Neural cell (in vitro differentiated cells): ENCODE measurements around the gene SBK3. TPM values are rescaled to one million over a fixed set of nuclear protein-coding genes. Genes with fewer than 3 reads are reported as not detected.
"Not testable (repeated sequence)": the region's sequence is repeated elsewhere in the genome, so short reads cannot be mapped to it uniquely, and the experiment has no call there.

Experiments used
- H2AFZ ChIP-seq: fragments of 200-600, 300-800 bp; sonication (generic), shearing (Covaris generic); 2 replicates; pipeline ENCODE4 v1.6.0; 2014; ENCODE audit warnings: low read depth, mild to moderate bottlenecking, antibody characterized with exemption, low read length, moderate library complexity
- H3F3A ChIP-seq: fragments of 200-600 bp; shearing (Covaris generic); 2 replicates; pipeline ENCODE4 v1.6.1; 2016; ENCODE audit warnings: mild to moderate bottlenecking, moderate library complexity, mixed read lengths, antibody characterized with exemption, low read length; ENCODE audit not compliant: insufficient read depth, poor library complexity, severe bottlenecking
- H3K27ac ChIP-seq: fragments of 200-600, 300-800 bp; sonication (generic), shearing (Covaris generic); 2 replicates; pipeline ENCODE4 v1.5.1; 2014; ENCODE audit warnings: mild to moderate bottlenecking, low read length, moderate library complexity
- H3K27me3 ChIP-seq: fragments of 300-800, 200-600 bp; sonication (generic), shearing (Covaris generic); 2 replicates; pipeline ENCODE4 v1.6.0; 2014; ENCODE audit warnings: mild to moderate bottlenecking, low read depth, low read length, moderate library complexity; ENCODE audit not compliant: insufficient read depth
- H3K36me3 ChIP-seq: fragments of 300-800, 200-600 bp; sonication (generic), shearing (Covaris generic); 2 replicates; pipeline ENCODE4 v1.5.1; 2014; ENCODE audit warnings: mild to moderate bottlenecking, antibody characterized with exemption, low read length, moderate library complexity; ENCODE audit not compliant: insufficient read depth
- H3K4me2 ChIP-seq: fragments of 300-800, 200-600 bp; sonication (generic), shearing (Covaris generic); 2 replicates; pipeline ENCODE4 v1.6.0; 2014; ENCODE audit warnings: mild to moderate bottlenecking, low read length
- H3K4me3 ChIP-seq: fragments of 300-800, 200-600 bp; sonication (generic), shearing (Covaris generic); 2 replicates; pipeline ENCODE4 v1.5.1; 2014; ENCODE audit warnings: mild to moderate bottlenecking, low read length, moderate library complexity
- H3K79me2 ChIP-seq: fragments of 200-600 bp; shearing (Covaris generic); replicated peaks from 2 replicates; pipeline ENCODE4 v1.6.0; 2014; ENCODE audit warnings: mild to moderate bottlenecking, low read length, moderate library complexity; ENCODE audit not compliant: insufficient read depth
- H3K9ac ChIP-seq: fragments of 300-800, 200-600 bp; sonication (generic), shearing (Covaris generic); 2 replicates; pipeline ENCODE4 v1.6.1; 2016; ENCODE audit warnings: mild to moderate bottlenecking, low read length, mixed read lengths
- H3K9me2 ChIP-seq: fragments of 200-600 bp; shearing (Covaris generic); 2 replicates; pipeline ENCODE4 v1.6.1; 2016; ENCODE audit warnings: mild to moderate bottlenecking, low read length, mixed read lengths; ENCODE audit not compliant: insufficient read depth
- H3K9me3 ChIP-seq: fragments of 200-600, 300-800 bp; sonication (generic), shearing (Covaris generic); 2 replicates; pipeline ENCODE4 v1.6.1; 2016; ENCODE audit warnings: mild to moderate bottlenecking, mixed run types, low read length, moderate library complexity, mixed read lengths
- H4K20me1 ChIP-seq: fragments of 200-600 bp; shearing (Covaris generic); 2 replicates; pipeline ENCODE4 v1.6.1; 2016; ENCODE audit warnings: mild to moderate bottlenecking, mixed run types; ENCODE audit not compliant: insufficient read depth
- CTCF ChIP-seq: fragments of 450-650 bp; IDR thresholded peaks from 2 replicates; pipeline ENCODE4 v1.5.1; 2014; ENCODE audit warnings: antibody characterized with exemption, mild to moderate bottlenecking, moderate library complexity; ENCODE audit not compliant: poor library complexity, severe bottlenecking
- EP300 ChIP-seq: fragments of 450-650 bp; conservative IDR thresholded peaks from 2 replicates; pipeline ENCODE4 v1.6.1; 2014; ENCODE audit warnings: antibody characterized with exemption, mild to moderate bottlenecking, moderate library complexity; ENCODE audit not compliant: poor library complexity, severe bottlenecking
- EZH2 ChIP-seq: fragments of 200-600, 300-800 bp; shearing (Covaris generic), sonication (generic); IDR thresholded peaks from 2 replicates; pipeline ENCODE4 v1.6.1; 2014; ENCODE audit warnings: antibody characterized with exemption, low read length, borderline replicate concordance, mild to moderate bottlenecking; ENCODE audit not compliant: insufficient read depth, poor library complexity, severe bottlenecking
- MXI1 ChIP-seq: fragments of 450-650 bp; conservative IDR thresholded peaks from 2 replicates; pipeline ENCODE4 v1.6.1; 2014; ENCODE audit warnings: antibody characterized with exemption, mild to moderate bottlenecking; ENCODE audit not compliant: poor library complexity, severe bottlenecking
- POLR2AphosphoS5 ChIP-seq: IDR thresholded peaks from 2 replicates; pipeline ENCODE4 v1.6.1; 2012
- RAD21 ChIP-seq: fragments of 450-650 bp; conservative IDR thresholded peaks from 2 replicates; pipeline ENCODE4 v1.6.1; 2014; ENCODE audit warnings: antibody characterized with exemption, mild to moderate bottlenecking, moderate library complexity
- REST ChIP-seq: IDR thresholded peaks from 2 replicates; pipeline ENCODE4 v1.6.1; 2012; ENCODE audit warnings: borderline replicate concordance
- SMC3 ChIP-seq: fragments of 450-650 bp; conservative IDR thresholded peaks from 2 replicates; pipeline ENCODE4 v1.6.1; 2014; ENCODE audit warnings: antibody characterized with exemption, mild to moderate bottlenecking, moderate library complexity; ENCODE audit not compliant: poor library complexity
- TAF1 ChIP-seq: IDR thresholded peaks from 2 replicates; pipeline ENCODE4 v1.6.1; 2012; ENCODE audit warnings: low read depth
- polyA plus RNA-seq: library from polyadenylated mRNA; depleted of rRNA; stranded (reverse); fragments of >200 nt; gene quantifications from 2 replicates; pipeline ENCODE4 v1.2.3, GENCODE V29; 2014

Gene SBK3
- polyA plus RNA-seq, 1 donor from 2014 or later: not detected

GRCh38 chr19:55569477-55569876, 24.1 kb upstream of the SBK3 start:
- not testable (repeated sequence) for H4K20me1 ChIP-seq, H2AFZ ChIP-seq, H3K9ac ChIP-seq, H3K9me3 ChIP-seq, H3K4me3 ChIP-seq, H3F3A ChIP-seq, H3K4me2 ChIP-seq, H3K79me2 ChIP-seq, H3K9me2 ChIP-seq, H3K36me3 ChIP-seq, H3K27ac ChIP-seq, H3K27me3 ChIP-seq

- Histone ChIP-seq H3K9me3 (no peaks in the 10 kb centered on the region), H3K27ac (no peak overlapping the region), H3K79me2 (no peaks in the 10 kb centered on the region), H3K4me3 (no peak overlapping the region), H3K4me2 (no peak overlapping the region), H3K9ac (no peak overlapping the region), H3K27me3 (no peaks in the 10 kb centered on the region), H2AFZ (no peak overlapping the region), H3K36me3 (no peaks in the 10 kb centered on the region), H4K20me1 (no peaks in the 10 kb centered on the region), H3F3A (no peaks in the 10 kb centered on the region), H3K9me2 (no peaks in the 10 kb centered on the region)
- no peak for TF ChIP-seq RAD21
- no peak for TF ChIP-seq EP300
- no peak for TF ChIP-seq SMC3
- TF ChIP-seq MXI1: no peak
- no peak for TF ChIP-seq EZH2
- TF ChIP-seq REST: no peak
- TF ChIP-seq POLR2AphosphoS5: no peak
- no peak for TF ChIP-seq CTCF
- no peak for TF ChIP-seq TAF1
Measured at GRCh38 chr19:55567708-55568328, 22.5 kb upstream of the SBK3 start.

- no peak overlapping the region for H3K27ac ChIP-seq
- no peaks in the 10 kb centered on the region for H3K36me3 ChIP-seq
- H3K9ac ChIP-seq: no peak overlapping the region
- H3K27me3 ChIP-seq: no peaks in the 10 kb centered on the region
- H2AFZ ChIP-seq: no peak overlapping the region
- H3K9me3 ChIP-seq: no peaks in the 10 kb centered on the region
- no peaks in the 10 kb centered on the region for H3F3A ChIP-seq
- no peaks in the 10 kb centered on the region for H4K20me1 ChIP-seq
- no peaks in the 10 kb centered on the region for H3K9me2 ChIP-seq
- H3K4me2 ChIP-seq: no peak overlapping the region
- TF ChIP-seq REST (no peak), POLR2AphosphoS5 (no peak), EZH2 (no peak), RAD21 (no peak), SMC3 (no peak), TAF1 (no peak), MXI1 (no peak), EP300 (no peak)
- H3K4me3 ChIP-seq: no peak overlapping the region
- no peaks in the 10 kb centered on the region for H3K79me2 ChIP-seq
Measured at GRCh38 chr19:55566823-55567222, 21.5 kb upstream of the SBK3 start.
